Measurements from ENCODE around the gene TULP4. TPM values are rescaled to one million over a fixed set of nuclear protein-coding genes. Genes with fewer than 3 reads are reported as not detected.

TULP4 gene
- total RNA-seq, 2 donors from 2014 or later: 140 to 199 TPM

DNA sequence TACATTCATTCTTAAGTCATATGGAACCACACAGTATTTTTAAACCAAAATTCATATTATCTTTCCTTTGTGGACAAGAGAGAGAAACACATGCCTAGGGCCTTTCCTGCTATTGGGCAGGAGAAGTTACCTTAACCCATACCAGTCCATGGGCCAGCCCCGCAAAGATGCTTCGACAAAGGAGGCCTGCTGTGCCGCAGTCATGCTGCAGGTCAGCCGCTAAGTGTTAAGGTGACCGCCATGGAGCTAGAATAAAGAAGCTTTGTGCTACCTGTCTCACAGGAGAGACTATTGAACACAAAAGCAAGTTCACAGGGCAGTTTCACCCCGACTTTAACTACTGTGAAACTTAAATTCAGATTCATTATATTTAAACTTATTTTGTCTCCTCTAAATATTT lies 185.4 kb downstream of the TULP4 start:
- Histone ChIP-seq H3K9me3 (no peaks in the 10 kb centered on the region), H3K36me3 (peaks cover 29% of the 10 kb centered on the region), H3K4me3 (no peak overlapping the region), H3K4me1 (no peaks in the 10 kb centered on the region), H3K27ac (no peak overlapping the region), H3K27me3 (no peaks in the 10 kb centered on the region)
- no peak for TF ChIP-seq CTCF (IDR thresholded peaks at IDR 0.05)
- DNase-seq (ENCODE audit: low spot score): no peak

DNA sequence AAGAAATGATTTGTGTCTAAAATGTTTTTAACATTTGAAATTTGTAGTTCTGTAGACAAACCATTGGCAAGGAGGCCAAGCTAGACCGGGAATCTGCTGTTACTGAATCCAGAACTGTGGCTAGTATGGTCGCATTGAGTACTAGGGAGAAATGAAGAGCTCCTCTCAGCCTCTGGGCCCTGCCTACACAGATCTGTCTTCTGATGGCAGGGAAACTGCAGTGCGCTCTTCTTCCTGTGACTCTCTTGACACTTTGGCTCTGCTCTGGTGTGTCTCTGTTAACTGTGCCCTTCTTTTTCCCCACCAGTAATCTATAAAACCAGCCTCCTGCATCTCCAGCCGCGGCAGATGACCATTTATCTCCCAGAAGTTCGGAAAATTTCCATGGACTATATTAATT lies 186.1 kb downstream of the TULP4 start:
- Histone ChIP-seq H3K4me3 (no peak overlapping the region), H3K27me3 (no peaks in the 10 kb centered on the region), H3K9me3 (no peaks in the 10 kb centered on the region), H3K36me3 (peaks cover 35% of the 10 kb centered on the region), H3K4me1 (no peaks in the 10 kb centered on the region), H3K27ac (no peak overlapping the region)
- no peak for TF ChIP-seq CTCF (IDR thresholded peaks at IDR 0.05)
- DNase-seq (ENCODE audit: low spot score): no peak

GRCh38 chr6:158499601-158500000 lies 187.3 kb downstream of the TULP4 start:
- Histone ChIP-seq H3K9me3 (no peaks in the 10 kb centered on the region), H3K36me3 (peaks cover 29% of the 10 kb centered on the region), H3K4me1 (no peaks in the 10 kb centered on the region), H3K27ac (no peak overlapping the region), H3K27me3 (no peaks in the 10 kb centered on the region), H3K4me3 (no peak overlapping the region)
- TF ChIP-seq CTCF (IDR thresholded peaks at IDR 0.05): no peak
- DNase-seq (ENCODE audit: low spot score): no peak

DNA sequence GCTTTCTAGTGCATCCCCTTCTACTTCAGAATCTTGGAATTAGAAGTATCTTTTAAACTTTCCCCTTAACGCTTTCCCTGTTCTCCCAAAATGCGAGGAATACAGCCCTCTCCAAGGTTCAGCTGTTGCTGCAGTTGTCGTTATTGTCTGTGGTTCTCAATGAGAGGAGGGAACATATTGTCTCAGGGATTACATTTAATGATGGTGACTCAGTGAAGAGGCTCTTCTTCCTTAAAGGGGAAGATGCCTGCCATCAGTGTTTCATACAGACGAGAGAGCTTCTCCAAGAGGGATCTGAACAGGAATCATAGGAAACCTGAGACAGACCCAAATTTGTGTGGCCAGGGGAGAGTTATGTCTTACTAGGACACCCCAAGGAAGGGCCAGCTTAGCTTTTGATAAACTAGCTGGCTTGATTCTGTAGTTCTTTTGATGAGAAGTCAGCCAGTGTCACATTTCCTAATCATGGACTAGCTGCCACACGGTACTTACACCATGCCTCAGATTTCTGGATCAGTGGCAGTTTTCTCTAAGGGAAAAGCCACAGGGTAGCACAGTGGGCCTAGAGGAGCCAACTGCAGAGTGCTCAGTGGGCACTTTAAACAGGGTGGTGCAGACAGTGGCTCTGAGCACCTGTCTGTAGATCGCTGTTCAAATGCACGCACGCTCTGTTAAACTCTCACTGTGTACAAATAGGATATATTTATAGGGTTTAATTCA lies 187.9 kb downstream of the TULP4 start:
- Histone ChIP-seq H3K27me3 (no peaks in the 10 kb centered on the region), H3K36me3 (peaks cover 29% of the 10 kb centered on the region), H3K27ac (no peak overlapping the region), H3K4me1 (no peaks in the 10 kb centered on the region), H3K4me3 (no peak overlapping the region), H3K9me3 (no peaks in the 10 kb centered on the region)
- no peak for TF ChIP-seq CTCF (IDR thresholded peaks at IDR 0.05)
- DNase-seq (ENCODE audit: low spot score): no peak

GRCh38 chr6:158501360-158502262 lies 189.3 kb downstream of the TULP4 start:
- H3K27ac ChIP-seq: no peak overlapping the region
- TF ChIP-seq CTCF (IDR thresholded peaks at IDR 0.05): no peak
- H3K4me1 ChIP-seq: no peaks in the 10 kb centered on the region
- no peak for DNase-seq (ENCODE audit: low spot score)
- no peak overlapping the region for H3K4me3 ChIP-seq
- no peaks in the 10 kb centered on the region for H3K9me3 ChIP-seq
- H3K36me3 ChIP-seq: peaks cover 29% of the 10 kb centered on the region
- no peaks in the 10 kb centered on the region for H3K27me3 ChIP-seq

Data from right atrium auricular region (tissue), 2 donors.